ENCODE results near the gene SIN3B. TPM values are rescaled to one million over a fixed set of nuclear protein-coding genes. Genes with fewer than 3 reads are reported as not detected.

SIN3B gene
- total and polyA plus RNA-seq, 9 of the 15 experiments (the other 6 are each of a cell fraction or from before 2014, with no cell fraction given): 0.51 to 34.2 (median 14.3) TPM

- TF ChIP-seq RNF2 (IDR thresholded peaks at IDR 0.05) (no peak), NR0B1 (IDR thresholded peaks at IDR 0.05; ENCODE audit: partially characterized antibody) (no peak), SETDB1 (IDR thresholded peaks at IDR 0.05; ENCODE audit: low read length) (no peak), KLF16 (IDR thresholded peaks at IDR 0.05) (0 out of 2 replicates have a peak, but pooled peaks have one; percentile 25), NEUROD1 (IDR thresholded peaks at IDR 0.05; ENCODE audit: borderline replicate concordance, low read depth, low read length, partially characterized antibody) (no peak), HEY1 (CRISPR knock-in tag; IDR thresholded peaks at IDR 0.05; ENCODE audit: borderline replicate concordance) (no peak), ZNF780A (CRISPR knock-in tag; IDR thresholded peaks at IDR 0.05) (no peak), ZNF584 (CRISPR knock-in tag; IDR thresholded peaks at IDR 0.05; ENCODE audit: low read depth) (no peak), ZBTB2 (IDR thresholded peaks at IDR 0.05) (no peak), POU5F1 (IDR thresholded peaks at IDR 0.05; ENCODE audit: borderline replicate concordance, low read depth, low read length, partially characterized antibody) (no peak), ZNF764 (CRISPR knock-in tag; IDR thresholded peaks at IDR 0.05; ENCODE audit: low read depth) (no peak), ZFPM2 (CRISPR knock-in tag; IDR thresholded peaks at IDR 0.05) (peak; percentile 70; the same call in 1 of the 2 replicates), GTF3C2 (IDR thresholded peaks at IDR 0.05; ENCODE audit: borderline replicate concordance, extremely low read depth, insufficient read length) (no peak), ZNF609 (CRISPR knock-in tag; IDR thresholded peaks at IDR 0.05; ENCODE audit: borderline replicate concordance) (no peak), GATA2 (CRISPR knock-in tag; IDR thresholded peaks at IDR 0.05) (no peak), HMGN3 (IDR thresholded peaks at IDR 0.05; ENCODE audit: borderline replicate concordance, extremely low read depth, insufficient read length, low read depth, low read length) (peak; percentile 10)
Observed at GRCh38 chr19:16896146-16897028, 67.2 kb downstream of the SIN3B start (continued).
